Vagina (tissue), 2 donors: ENCODE data around the gene FANCC. TPM values are rescaled to one million over a fixed set of nuclear protein-coding genes. Genes with fewer than 3 reads are reported as not detected.

ENCODE experiments used
- DNase-seq, 2 donors: peaks; one replicate each; pipeline ENCODE4 v3.0.0-alpha.2; 2017; ENCODE audit errors: extremely low spot score in 2 of 2
- H3K27ac ChIP-seq: fragments of 200-600 bp; sonication (generic); one replicate; pipeline ENCODE4 v1.5.1; 2019
- H3K27me3 ChIP-seq: fragments of 200-600 bp; sonication (generic); one replicate; pipeline ENCODE4 v1.5.1; 2019
- H3K36me3 ChIP-seq, 2 donors: fragments of 200-600 bp; sonication (generic); one replicate each; pipeline ENCODE4 v1.5.1; 2017 to 2019
- H3K4me1 ChIP-seq: fragments of 200-600 bp; sonication (generic); one replicate; pipeline ENCODE4 v1.5.1; 2019
- H3K4me3 ChIP-seq, 2 donors: fragments of 200-600 bp; sonication (generic); 1 replicate in 1 of 2; 2 replicates in 1 of 2; pipeline ENCODE4 v1.5.1; 2016 to 2019
- H3K9me3 ChIP-seq: fragments of 200-600 bp; sonication (generic); one replicate; pipeline ENCODE4 v1.5.1; 2019
- POLR2A ChIP-seq, 2 donors: fragments of 450-650 bp; IDR thresholded peaks; one replicate each; pipeline ENCODE4 v1.6.1; 2017; ENCODE audit warnings: antibody characterized with exemption in 2 of 2, mild to moderate bottlenecking in 2 of 2, moderate library complexity in 2 of 2
- POLR2AphosphoS5 ChIP-seq, 2 donors: sonication (generic); formaldehyde crosslinking; IDR thresholded peaks; one replicate each; pipeline ENCODE4 v1.9.0; 2017; ENCODE audit warnings: antibody characterized with exemption in 2 of 2, mild to moderate bottlenecking in 2 of 2, low read depth in 1 of 2; ENCODE audit not compliant: insufficient read depth in 1 of 2
- intact Hi-C: fragments of 100-400 bp; cut with DNase I; formaldehyde crosslinking; loops from one replicate; pipeline ENCODE4 v1.15.1; 2023
- total RNA-seq: library from RNA; depleted of rRNA; stranded (reverse); fragments of >200 nt; gene quantifications from one replicate; pipeline ENCODE4 v1.2.3, GENCODE V29; 2016
- TF ChIP-seq, protein P1 (sequence below), 3 experiments: fragments of 450-650 bp in 2 of 3; fragments of 200-600 bp in 1 of 3; sonication (generic) in 1 of 3; IDR thresholded peaks; one replicate each; pipeline ENCODE4 v1.5.1; 2017 to 2019; ENCODE audit warnings: antibody characterized with exemption in 3 of 3, mild to moderate bottlenecking in 2 of 3, moderate library complexity in 2 of 3

Gene FANCC
- total RNA-seq, 1 donor from 2014 or later: 17.2 TPM

GRCh38 chr9:95078511-95078910 is 239.0 kb downstream of the FANCC start:
- Histone ChIP-seq H3K4me1 (peaks cover 93% of the 10 kb centered on the region), H3K27me3 (no peaks in the 10 kb centered on the region), H3K36me3 (peaks cover 0 to 36% of the 10 kb centered on the region in 2 donors), H3K4me3 (peak overlapping the region in 1 of 2 donors; percentile 10), H3K27ac (peak overlapping the region; percentile 78), H3K9me3 (no peaks in the 10 kb centered on the region)
- intact Hi-C loops: no loop called here
- no peak for DNase-seq
- TF ChIP-seq, protein P1, sequence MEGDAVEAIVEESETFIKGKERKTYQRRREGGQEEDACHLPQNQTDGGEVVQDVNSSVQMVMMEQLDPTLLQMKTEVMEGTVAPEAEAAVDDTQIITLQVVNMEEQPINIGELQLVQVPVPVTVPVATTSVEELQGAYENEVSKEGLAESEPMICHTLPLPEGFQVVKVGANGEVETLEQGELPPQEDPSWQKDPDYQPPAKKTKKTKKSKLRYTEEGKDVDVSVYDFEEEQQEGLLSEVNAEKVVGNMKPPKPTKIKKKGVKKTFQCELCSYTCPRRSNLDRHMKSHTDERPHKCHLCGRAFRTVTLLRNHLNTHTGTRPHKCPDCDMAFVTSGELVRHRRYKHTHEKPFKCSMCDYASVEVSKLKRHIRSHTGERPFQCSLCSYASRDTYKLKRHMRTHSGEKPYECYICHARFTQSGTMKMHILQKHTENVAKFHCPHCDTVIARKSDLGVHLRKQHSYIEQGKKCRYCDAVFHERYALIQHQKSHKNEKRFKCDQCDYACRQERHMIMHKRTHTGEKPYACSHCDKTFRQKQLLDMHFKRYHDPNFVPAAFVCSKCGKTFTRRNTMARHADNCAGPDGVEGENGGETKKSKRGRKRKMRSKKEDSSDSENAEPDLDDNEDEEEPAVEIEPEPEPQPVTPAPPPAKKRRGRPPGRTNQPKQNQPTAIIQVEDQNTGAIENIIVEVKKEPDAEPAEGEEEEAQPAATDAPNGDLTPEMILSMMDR (IDR thresholded peaks at IDR 0.05): no peak
- TF ChIP-seq POLR2A (IDR thresholded peaks at IDR 0.05) (no peak), POLR2AphosphoS5 (IDR thresholded peaks at IDR 0.05; ENCODE audit: insufficient read depth in 1 of 2, low read depth in 1 of 2) (no peak)

DNA sequence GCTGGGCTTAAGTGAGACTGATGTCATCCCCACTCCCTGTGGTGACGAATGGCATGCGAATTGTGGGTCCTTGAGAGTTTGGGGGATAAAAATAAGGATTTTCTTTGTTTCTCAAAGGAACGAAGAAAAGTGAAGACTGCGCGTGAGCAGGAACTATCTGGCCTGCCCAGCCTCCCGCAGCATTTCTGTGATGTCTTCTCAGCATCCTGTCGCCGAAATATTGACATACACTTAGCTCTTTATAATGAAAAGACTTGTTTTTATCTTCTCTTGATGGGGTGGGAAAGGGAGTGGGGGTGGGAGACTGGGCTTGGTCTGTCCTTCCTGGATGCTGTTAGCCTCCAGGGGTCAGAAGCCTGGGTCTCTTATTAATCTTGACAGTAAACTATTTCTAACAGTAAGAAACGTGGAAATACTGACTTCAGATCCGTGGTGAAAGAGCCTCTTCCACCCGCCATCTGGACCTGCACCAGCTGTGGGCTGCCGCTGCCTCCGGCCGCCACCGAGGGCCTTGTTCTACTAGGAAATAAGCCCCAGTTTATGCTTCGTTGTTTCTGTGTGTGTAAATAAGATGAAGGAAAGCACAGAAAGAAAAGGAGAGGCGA is 239.6 kb downstream of the FANCC start:
- no peak for DNase-seq
- Histone ChIP-seq H3K36me3 (peaks cover 0 to 30% of the 10 kb centered on the region in 2 donors), H3K27ac (peak overlapping the region; percentile 78), H3K27me3 (no peaks in the 10 kb centered on the region), H3K4me1 (peaks cover 95% of the 10 kb centered on the region), H3K9me3 (no peaks in the 10 kb centered on the region), H3K4me3 (peak overlapping the region in 1 of 2 donors; percentile 12)
- TF ChIP-seq, protein P1 (IDR thresholded peaks at IDR 0.05): no peak
- TF ChIP-seq POLR2A (IDR thresholded peaks at IDR 0.05): no peak
- intact Hi-C loops: no loop called here

DNA sequence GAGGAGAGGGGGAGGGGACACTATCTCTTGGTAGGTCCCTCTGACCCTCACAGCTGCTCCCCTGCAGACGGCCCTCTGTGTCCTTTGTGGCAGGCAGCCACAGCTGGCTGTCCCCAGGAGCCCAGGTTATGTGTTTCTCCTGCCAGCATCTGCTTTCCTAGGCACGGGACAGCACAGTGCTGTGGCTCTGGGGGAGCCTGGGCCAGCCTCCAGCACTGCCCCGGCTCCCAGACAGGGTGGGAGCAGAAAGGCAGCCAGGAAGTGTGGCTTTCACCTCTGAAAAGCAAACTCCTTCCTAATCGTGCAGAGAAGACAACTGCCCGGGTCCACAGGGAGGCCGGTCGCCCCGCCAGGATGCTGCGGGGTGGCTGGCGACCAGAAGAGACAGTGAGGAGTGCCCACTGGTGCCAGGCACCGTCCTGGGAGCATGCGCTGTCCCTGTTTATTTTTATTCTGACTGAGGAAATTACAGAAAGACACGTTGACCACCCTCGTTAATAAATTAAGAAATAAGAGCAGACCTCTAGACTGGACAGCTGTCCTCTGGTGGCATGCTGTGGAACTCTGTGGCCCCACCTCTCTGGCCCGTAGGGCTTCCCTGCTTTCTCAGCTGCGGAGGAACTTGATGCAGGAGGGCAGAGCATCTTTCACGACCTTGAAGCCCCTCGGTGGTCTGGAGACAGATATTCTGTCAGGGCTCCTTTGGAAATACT is 240.3 kb downstream of the FANCC start:
- Histone ChIP-seq H3K27ac (peak overlapping the region; percentile 78), H3K36me3 (peaks cover 0 to 24% of the 10 kb centered on the region in 2 donors)
- intact Hi-C loops: no loop called here

GRCh38 chr9:95076696-95077052 is 240.8 kb downstream of the FANCC start:
- intact Hi-C loops: no loop called here
- Histone ChIP-seq H3K27ac (peak overlapping the region; percentile 78), H3K27me3 (no peaks in the 10 kb centered on the region), H3K4me3 (no peak overlapping the region), H3K4me1 (peaks cover 96% of the 10 kb centered on the region), H3K36me3 (peaks cover 0 to 18% of the 10 kb centered on the region in 2 donors), H3K9me3 (no peaks in the 10 kb centered on the region)
- TF ChIP-seq, protein P1 (IDR thresholded peaks at IDR 0.05): no peak
- TF ChIP-seq POLR2A (IDR thresholded peaks at IDR 0.05) (no peak), POLR2AphosphoS5 (IDR thresholded peaks at IDR 0.05; ENCODE audit: insufficient read depth in 1 of 2, low read depth in 1 of 2) (no peak)
- DNase-seq: no peak

More for the DNA sequence above, 240.3 kb downstream of the FANCC start:
- Histone ChIP-seq H3K9me3 (no peaks in the 10 kb centered on the region), H3K27me3 (no peaks in the 10 kb centered on the region), H3K4me3 (peak overlapping the region; percentile 3 to 12), H3K4me1 (peaks cover 96% of the 10 kb centered on the region)
- DNase-seq: no peak
- TF ChIP-seq POLR2A (IDR thresholded peaks at IDR 0.05): no peak
- no peak for TF ChIP-seq POLR2AphosphoS5 (IDR thresholded peaks at IDR 0.05; ENCODE audit: insufficient read depth in 1 of 2, low read depth in 1 of 2)
- TF ChIP-seq, protein P1 (IDR thresholded peaks at IDR 0.05): no peak

DNA sequence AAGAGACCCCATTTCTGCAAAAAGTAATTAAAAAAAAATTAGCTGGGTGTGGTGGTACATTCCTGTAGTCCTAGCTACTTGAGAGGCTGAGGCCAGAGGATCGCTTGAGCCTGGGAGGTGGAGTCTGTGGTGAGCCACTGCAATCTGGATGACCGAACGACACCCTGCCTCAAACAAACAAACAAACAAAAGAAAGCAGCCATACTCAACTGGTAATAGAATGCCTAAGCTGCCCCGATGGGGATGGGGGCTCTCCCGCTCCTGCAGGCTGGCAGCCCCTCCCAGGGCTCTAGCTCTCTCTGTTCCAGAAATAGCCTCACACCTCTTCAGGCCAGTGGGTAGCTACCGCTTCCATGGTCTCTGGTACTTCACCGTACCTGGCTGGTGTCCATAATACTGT is 241.8 kb downstream of the FANCC start:
- H3K27me3 ChIP-seq: no peaks in the 10 kb centered on the region
- H3K4me1 ChIP-seq: peaks cover 98% of the 10 kb centered on the region
- DNase-seq: no peak
- intact Hi-C loops: no loop called here
- peaks cover 0 to 9% of the 10 kb centered on the region in 2 donors for H3K36me3 ChIP-seq
- H3K4me3 ChIP-seq: no peak overlapping the region
- TF ChIP-seq, protein P1 (IDR thresholded peaks at IDR 0.05): no peak
- TF ChIP-seq POLR2AphosphoS5 (IDR thresholded peaks at IDR 0.05; ENCODE audit: insufficient read depth in 1 of 2, low read depth in 1 of 2) (no peak), POLR2A (IDR thresholded peaks at IDR 0.05) (no peak)
- peak overlapping the region; percentile 16 for H3K27ac ChIP-seq
- no peaks in the 10 kb centered on the region for H3K9me3 ChIP-seq
